OCI-LY3 (cell line): ENCODE results near the gene WWOX.

Experiments
- H2AFZ ChIP-seq: fragments of 200-600, 300-600 bp; shearing (Covaris generic); 2 replicates; pipeline ENCODE4 v1.6.0; 2014; ENCODE audit warnings: antibody characterized with exemption, low read depth, low read length
- H3K27ac ChIP-seq: fragments of 200-600, 300-600 bp; sonication (generic); 2 replicates; pipeline ENCODE4 v1.5.1; 2014; ENCODE audit warnings: mild to moderate bottlenecking, low read length, moderate library complexity, mixed read lengths
- H3K27me3 ChIP-seq: fragments of 200-600, 300-600 bp; sonication (generic); 2 replicates; pipeline ENCODE4 v1.6.1; 2014; ENCODE audit warnings: low read depth, low read length, mixed read lengths
- H3K36me3 ChIP-seq: fragments of 200-600, 300-600 bp; sonication (generic); replicated peaks from 2 replicates; pipeline ENCODE3; 2014; ENCODE audit warnings: low read depth, low read length, mixed read lengths
- H3K4me1 ChIP-seq: fragments of 300-600, 200-600 bp; sonication (generic); 2 replicates; pipeline ENCODE4 v1.6.1; 2014; ENCODE audit warnings: low read length, mixed read lengths
- H3K4me2 ChIP-seq: fragments of 200-600, 300-600 bp; sonication (generic); 2 replicates; pipeline ENCODE4 v1.6.1; 2014; ENCODE audit warnings: low read length, mixed read lengths
- H3K4me3 ChIP-seq: fragments of 300-600, 200-600 bp; sonication (generic); 2 replicates; pipeline ENCODE4 v1.5.1; 2014; ENCODE audit warnings: antibody characterized with exemption, mild to moderate bottlenecking, low read length, moderate library complexity
- H3K79me2 ChIP-seq: fragments of 300-600, 200-600 bp; shearing (Covaris generic); 2 replicates; pipeline ENCODE4 v1.6.1; 2014; ENCODE audit warnings: mild to moderate bottlenecking, low read length, mixed read lengths
- H3K9ac ChIP-seq: fragments of 300-600, 200-600 bp; shearing (Covaris generic); 2 replicates; pipeline ENCODE4 v1.6.0; 2014; ENCODE audit warnings: mild to moderate bottlenecking, low read length, moderate library complexity
- H3K9me3 ChIP-seq: fragments of 200-600, 300-600 bp; shearing (Covaris generic); 2 replicates; pipeline ENCODE4 v1.6.1; 2014; ENCODE audit warnings: low read length, mixed read lengths; ENCODE audit not compliant: insufficient read depth
- H4K20me1 ChIP-seq: fragments of 200-600, 300-600 bp; sonication (generic); 2 replicates; pipeline ENCODE4 v1.6.1; 2016; ENCODE audit warnings: low read length, mixed read lengths; ENCODE audit not compliant: insufficient read depth
- CTCF ChIP-seq: fragments of 200-600, 300-600 bp; sonication (generic); IDR thresholded peaks from 2 replicates; pipeline ENCODE4 v1.5.1; 2014; ENCODE audit warnings: antibody characterized with exemption, low read length, low read depth
- EZH2phosphoT487 ChIP-seq: fragments of 200-600 bp; shearing (Covaris generic); IDR thresholded peaks from 2 replicates; pipeline ENCODE4 v1.6.1; 2018; ENCODE audit warnings: antibody characterized with exemption, mixed run types, low read depth

The WWOX gene

GRCh38 chr16:79012671-79013434 is 913.4 kb downstream of the WWOX start:
- Histone ChIP-seq H3K27ac (no peak overlapping the region), H3K4me1 (peaks cover 26% of the 10 kb centered on the region), H3K4me3 (peak overlapping the region; percentile 51), H3K4me2 (peak overlapping the region; percentile 74), H3K36me3 (peaks cover 6% of the 10 kb centered on the region), H3K27me3 (peaks cover 17% of the 10 kb centered on the region), H3K79me2 (no peaks in the 10 kb centered on the region), H4K20me1 (no peaks in the 10 kb centered on the region), H2AFZ (peak overlapping the region; percentile 56), H3K9me3 (no peaks in the 10 kb centered on the region), H3K9ac (peak overlapping the region; percentile 30; the same call in 1 of the 2 replicates)
- TF ChIP-seq CTCF = peak; percentile 10; the same call in 1 of the 2 replicates
- no peak for TF ChIP-seq EZH2phosphoT487

- Histone ChIP-seq H3K27ac (no peak overlapping the region), H2AFZ (no peak overlapping the region), H3K4me2 (no peak overlapping the region), H3K4me3 (no peak overlapping the region), H4K20me1 (no peaks in the 10 kb centered on the region), H3K36me3 (no peaks in the 10 kb centered on the region), H3K79me2 (no peaks in the 10 kb centered on the region), H3K27me3 (peaks cover 21% of the 10 kb centered on the region), H3K4me1 (peaks cover 15% of the 10 kb centered on the region), H3K9ac (no peak overlapping the region), H3K9me3 (no peaks in the 10 kb centered on the region)
- no peak for TF ChIP-seq CTCF
- no peak for TF ChIP-seq EZH2phosphoT487
These were observed 914.6 kb downstream of the WWOX start for GRCh38 chr16:79013930-79014660.

GRCh38 chr16:79018650-79019429 is 919.4 kb downstream of the WWOX start:
- Histone ChIP-seq H2AFZ (no peak overlapping the region), H4K20me1 (no peaks in the 10 kb centered on the region), H3K9ac (no peak overlapping the region), H3K9me3 (no peaks in the 10 kb centered on the region), H3K27me3 (peaks cover 28% of the 10 kb centered on the region), H3K79me2 (no peaks in the 10 kb centered on the region), H3K4me2 (no peak overlapping the region), H3K4me1 (no peaks in the 10 kb centered on the region), H3K4me3 (no peak overlapping the region), H3K27ac (no peak overlapping the region), H3K36me3 (no peaks in the 10 kb centered on the region)
- TF ChIP-seq EZH2phosphoT487 (no peak), CTCF (no peak)

- Histone ChIP-seq H3K4me2 (no peak overlapping the region), H3K79me2 (no peaks in the 10 kb centered on the region), H4K20me1 (no peaks in the 10 kb centered on the region), H3K4me3 (no peak overlapping the region), H3K9me3 (no peaks in the 10 kb centered on the region), H3K27me3 (peaks cover 23% of the 10 kb centered on the region), H2AFZ (no peak overlapping the region), H3K9ac (no peak overlapping the region), H3K4me1 (no peaks in the 10 kb centered on the region), H3K36me3 (no peaks in the 10 kb centered on the region), H3K27ac (no peak overlapping the region)
- TF ChIP-seq CTCF (no peak), EZH2phosphoT487 (no peak)
These were observed 920.0 kb downstream of the WWOX start for GRCh38 chr16:79019431-79019830.
